ENCODE data around the gene RNASE9.
"Not testable (repeated sequence)": the region's sequence is repeated elsewhere in the genome, so short reads cannot be mapped to it uniquely, and the experiment has no call there.

The RNASE9 gene

GRCh38 chr14:20515846-20516245 is 45.0 kb downstream of the RNASE9 start:
- no peak for DNase-seq

DNA sequence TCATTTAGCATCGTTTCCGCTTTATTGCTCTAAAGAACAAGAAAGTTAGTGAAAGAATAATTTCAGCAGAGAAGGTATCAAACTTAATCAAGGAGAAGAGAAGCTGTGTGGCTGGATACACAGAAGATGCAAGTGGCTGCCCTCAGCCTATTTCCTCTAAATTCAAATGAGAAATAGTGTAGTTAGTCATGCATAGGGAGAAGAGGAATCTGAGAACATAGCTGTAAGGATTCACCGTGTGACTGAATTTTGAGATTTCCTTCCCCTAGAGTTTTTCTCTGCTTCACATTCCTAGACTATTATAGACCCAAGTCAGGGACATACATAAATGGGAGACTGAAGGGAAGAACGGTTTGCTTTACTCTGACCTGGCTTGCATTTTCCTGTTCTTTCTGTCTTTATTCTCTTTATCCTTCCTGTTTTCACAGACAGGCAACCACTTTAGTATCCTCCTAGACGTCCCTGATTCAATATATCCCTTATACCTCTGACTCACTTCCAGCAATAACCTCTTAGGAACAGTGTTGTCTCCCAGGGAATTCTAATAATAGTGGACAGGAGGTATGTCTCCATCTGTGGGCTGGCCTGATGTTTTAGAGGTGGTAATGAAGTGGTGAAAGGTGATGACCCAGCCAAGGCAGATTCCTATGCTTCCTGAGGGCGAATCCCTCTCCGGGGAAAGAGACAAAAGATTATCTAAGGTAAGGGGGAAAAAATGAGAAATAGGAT is 48.5 kb downstream of the RNASE9 start:
- DNase-seq, result no peak

DNA sequence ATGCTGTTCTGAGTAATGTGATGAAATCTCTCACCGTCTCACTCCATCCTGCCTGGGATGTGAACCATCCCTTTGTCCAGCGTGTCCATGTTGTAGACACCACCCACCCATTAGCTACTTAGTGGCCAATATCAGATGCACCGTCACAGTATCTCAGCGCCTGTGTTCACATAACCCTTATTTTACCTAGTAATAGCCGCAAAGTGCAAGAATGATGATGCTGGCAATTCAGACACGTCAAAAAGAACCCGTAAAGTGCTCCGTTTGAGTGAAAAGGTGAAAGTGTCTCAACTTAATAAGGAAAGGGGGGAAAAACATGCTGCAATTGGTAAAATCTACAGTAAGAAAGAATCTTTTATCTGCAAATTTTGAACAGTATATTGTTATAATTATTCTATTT is 52.5 kb downstream of the RNASE9 start:
- DNase-seq, result no peak

- DNase-seq, result not testable (repeated sequence)
These were observed 53.3 kb downstream of the RNASE9 start for GRCh38 chr14:20507537-20507936.

DNA sequence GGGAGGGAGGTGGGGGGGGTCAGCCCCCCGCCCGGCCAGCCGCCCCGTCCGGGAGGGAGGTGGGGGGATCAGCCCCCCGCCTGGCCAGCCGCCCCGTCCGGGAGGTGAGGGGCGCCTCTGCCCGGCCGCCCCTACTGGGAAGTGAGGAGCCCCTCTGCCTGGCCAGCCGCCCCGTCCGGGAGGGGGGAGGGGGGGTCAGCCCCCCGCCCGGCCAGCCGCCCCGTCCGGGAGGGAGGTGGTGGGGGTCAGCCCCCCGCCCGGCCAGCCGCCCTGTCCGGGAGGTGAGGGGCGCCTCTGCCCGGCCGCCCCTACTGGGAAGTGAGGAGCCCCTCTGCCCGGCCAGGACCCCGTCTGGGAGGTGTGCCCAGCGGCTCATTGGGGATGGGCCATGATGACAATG is 54.1 kb downstream of the RNASE9 start:
- not testable (repeated sequence) for DNase-seq

DNA sequence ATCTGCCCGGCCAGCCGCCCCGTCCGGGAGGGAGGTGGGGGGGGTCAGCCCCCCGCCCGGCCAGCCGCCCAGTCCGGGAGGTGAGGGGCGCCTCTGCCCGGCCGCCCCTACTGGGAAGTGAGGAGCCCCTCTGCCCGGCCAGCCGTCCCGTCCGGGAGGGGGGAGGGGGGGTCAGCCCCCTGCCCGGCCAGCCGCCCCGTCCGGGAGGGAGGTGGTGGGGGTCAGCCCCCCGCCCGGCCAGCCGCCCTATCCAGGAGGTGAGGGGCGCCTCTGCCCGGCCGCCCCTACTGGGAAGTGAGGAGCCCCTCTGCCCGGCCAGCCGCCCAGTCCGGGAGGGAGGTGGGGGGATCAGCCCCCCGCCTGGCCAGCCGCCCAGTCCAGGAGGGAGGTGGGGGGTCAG is 54.6 kb downstream of the RNASE9 start:
- DNase-seq, result not testable (repeated sequence)
